Fibroblast of villous mesenchyme (primary cell): ENCODE data around the gene NCAPH2. TPM values are rescaled to one million over a fixed set of nuclear protein-coding genes. Genes with fewer than 3 reads are reported as not detected.

Experiments used
- DNase-seq: peaks from one replicate; pipeline ENCODE4 v3.0.0-alpha.2; 2010; ENCODE audit warnings: low read depth
- H3K4me3 ChIP-seq: 2 replicates; pipeline ENCODE4 v1.5.1; 2011; ENCODE audit warnings: low read depth, mild to moderate bottlenecking, low read length
- total RNA-seq: library from RNA; depleted of rRNA; stranded (reverse); fragments of >200 nt; gene quantifications from 2 replicates; pipeline ENCODE4 v1.2.3, GENCODE V29; 2012
- TF ChIP-seq, protein P1 (sequence below): IDR thresholded peaks from 2 replicates; pipeline ENCODE4 v1.5.1; 2012; ENCODE audit warnings: low read depth, mild to moderate bottlenecking, low read length; ENCODE audit not compliant: insufficient read depth

The NCAPH2 gene
- total RNA-seq, 1 donor = 27.2 TPM

DNA sequence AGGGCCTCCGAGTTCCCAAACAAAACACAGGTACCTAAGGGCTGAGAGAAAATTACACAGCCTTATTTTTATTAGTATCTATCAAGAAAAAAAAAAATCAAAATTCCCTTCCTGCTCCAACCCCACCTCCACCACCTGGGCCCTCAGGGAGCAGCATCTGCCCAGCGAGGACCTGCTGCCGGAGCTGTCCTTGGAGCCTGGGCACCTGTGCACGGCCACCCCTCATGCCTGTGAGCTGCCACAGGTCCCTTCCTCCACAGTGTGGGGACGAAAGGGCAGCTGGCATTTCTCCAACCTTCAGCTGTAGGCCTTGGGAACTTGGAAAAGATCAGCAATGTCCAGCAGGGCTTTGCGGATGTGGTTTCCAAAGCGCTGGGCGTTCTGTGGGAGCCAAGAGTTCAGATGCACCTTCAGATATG is 61.0 kb downstream of the NCAPH2 start:
- TF ChIP-seq, protein P1, sequence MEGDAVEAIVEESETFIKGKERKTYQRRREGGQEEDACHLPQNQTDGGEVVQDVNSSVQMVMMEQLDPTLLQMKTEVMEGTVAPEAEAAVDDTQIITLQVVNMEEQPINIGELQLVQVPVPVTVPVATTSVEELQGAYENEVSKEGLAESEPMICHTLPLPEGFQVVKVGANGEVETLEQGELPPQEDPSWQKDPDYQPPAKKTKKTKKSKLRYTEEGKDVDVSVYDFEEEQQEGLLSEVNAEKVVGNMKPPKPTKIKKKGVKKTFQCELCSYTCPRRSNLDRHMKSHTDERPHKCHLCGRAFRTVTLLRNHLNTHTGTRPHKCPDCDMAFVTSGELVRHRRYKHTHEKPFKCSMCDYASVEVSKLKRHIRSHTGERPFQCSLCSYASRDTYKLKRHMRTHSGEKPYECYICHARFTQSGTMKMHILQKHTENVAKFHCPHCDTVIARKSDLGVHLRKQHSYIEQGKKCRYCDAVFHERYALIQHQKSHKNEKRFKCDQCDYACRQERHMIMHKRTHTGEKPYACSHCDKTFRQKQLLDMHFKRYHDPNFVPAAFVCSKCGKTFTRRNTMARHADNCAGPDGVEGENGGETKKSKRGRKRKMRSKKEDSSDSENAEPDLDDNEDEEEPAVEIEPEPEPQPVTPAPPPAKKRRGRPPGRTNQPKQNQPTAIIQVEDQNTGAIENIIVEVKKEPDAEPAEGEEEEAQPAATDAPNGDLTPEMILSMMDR = no peak
- DNase-seq = no peak
- no peak overlapping the region for H3K4me3 ChIP-seq

DNA sequence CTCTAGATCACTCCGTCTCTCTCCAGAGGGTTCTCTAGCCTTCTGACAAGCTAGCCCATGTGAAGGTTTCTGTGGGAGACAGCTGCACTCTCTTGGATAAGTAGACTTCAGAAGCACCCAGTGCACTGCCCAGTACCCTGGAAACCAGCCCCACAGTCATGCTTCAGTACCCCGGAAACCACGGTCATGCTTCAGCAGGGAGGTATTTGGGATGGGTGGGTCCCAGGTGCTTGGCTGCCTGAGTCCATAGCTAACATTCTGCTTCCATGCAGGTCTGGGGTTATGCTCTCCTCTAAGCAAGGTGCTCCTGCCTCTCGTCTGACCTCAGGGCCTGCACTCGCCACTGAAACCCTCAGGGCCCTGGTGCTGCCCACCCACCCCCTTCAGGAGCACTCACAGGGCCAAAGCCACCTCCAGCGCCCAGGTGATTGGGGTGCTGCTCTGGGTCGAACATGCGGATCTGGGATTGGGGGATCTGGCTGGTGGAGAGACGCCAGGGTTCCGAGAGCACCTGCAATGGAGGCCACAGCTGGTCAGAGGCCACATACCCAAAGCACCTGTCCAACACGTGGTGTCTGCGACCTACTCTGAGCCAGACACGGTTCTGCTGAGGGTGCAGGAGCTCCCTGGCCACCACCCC is 62.0 kb downstream of the NCAPH2 start:
- no peak overlapping the region for H3K4me3 ChIP-seq
- no peak for DNase-seq

DNA sequence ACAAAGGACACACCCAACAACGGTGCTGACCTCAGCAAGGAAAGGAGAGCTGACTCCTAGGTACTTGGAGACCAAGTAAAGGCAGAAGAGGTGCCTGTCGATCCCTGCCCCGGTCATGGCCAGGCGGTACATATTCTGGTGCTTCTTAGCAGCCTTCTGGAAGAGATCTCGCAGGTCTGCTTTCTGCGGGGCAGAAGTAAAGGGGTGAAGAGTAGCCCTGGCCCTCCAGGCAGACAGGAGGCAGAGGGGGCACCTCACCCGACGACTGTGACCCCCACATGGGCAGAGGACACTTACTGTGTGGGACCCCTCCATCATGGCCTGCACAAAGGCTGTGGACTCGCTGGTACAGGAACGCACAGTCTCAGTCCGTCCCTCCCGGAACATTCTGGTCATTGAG is 62.8 kb downstream of the NCAPH2 start:
- DNase-seq = no peak
- H3K4me3 ChIP-seq = no peak overlapping the region
- TF ChIP-seq, protein P1 = no peak

More for the DNA sequence above, 62.0 kb downstream of the NCAPH2 start:
- TF ChIP-seq, protein P1 = no peak

DNA sequence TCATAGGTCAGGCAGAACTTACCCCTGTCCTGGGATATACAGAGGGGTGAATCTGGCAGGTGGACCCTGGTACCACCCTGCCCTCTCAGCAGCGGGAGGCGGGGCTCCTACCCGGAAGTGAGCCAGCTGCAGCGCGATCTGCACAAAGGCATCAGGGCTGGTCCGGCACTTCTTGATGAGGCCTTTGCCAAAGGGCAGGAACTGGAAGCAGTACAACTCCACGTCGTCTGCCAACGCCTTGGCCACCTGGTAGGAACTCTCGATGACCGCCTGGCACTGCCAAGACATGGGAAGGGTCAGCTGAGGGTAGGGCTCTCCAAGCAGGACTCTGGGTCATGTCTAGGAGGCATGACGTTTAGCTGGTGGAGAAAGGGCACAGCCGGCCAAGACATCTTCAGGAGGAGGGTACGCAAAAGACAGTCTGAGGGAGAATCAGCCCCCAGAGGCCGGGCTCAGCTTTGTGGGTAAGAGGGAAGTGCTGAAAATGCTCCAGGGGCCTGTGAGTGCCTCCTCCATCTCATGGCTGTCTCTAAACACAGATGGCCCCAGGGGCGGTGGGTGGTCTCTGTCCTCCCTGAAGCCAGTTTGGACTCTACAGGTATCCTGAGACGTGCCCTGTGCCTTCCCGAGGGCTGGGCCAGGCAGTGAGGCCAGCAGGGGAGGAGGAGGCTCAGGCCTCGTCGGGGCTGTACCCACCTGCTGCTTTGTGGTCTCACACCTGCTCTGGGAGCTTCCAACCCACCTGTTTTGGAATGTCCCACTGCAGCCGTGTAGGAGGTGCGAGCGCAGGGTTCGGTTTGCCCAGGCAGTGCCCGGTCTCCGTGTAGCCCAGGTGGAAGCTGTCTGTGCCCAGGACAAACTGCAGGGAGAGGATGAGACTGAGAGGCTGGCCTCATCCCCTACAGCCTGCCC is 63.5 kb downstream of the NCAPH2 start:
- no peak overlapping the region for H3K4me3 ChIP-seq
- TF ChIP-seq, protein P1 = no peak
- DNase-seq = no peak

DNA sequence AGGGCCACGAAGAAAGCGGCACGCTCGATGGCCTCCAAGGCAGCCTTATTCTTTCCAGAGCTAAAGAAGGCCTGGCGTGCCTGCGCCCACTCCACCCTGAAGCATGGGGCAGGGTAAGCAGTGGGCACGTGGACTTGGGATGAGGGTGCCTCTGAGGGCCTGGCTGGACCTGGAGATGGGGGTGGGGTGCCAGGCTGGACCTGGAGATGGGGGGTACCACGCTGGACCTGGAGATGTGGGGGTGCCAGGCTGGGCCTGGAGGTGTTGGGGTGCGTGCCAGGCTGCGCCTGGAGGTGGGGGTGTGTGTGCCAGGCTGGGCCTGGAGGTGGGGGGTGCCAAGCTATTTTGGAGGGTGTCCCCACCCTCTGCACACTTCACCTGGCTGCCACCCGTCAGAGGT is 64.9 kb downstream of the NCAPH2 start:
- TF ChIP-seq, protein P1 = no peak
- DNase-seq = no peak

DNA sequence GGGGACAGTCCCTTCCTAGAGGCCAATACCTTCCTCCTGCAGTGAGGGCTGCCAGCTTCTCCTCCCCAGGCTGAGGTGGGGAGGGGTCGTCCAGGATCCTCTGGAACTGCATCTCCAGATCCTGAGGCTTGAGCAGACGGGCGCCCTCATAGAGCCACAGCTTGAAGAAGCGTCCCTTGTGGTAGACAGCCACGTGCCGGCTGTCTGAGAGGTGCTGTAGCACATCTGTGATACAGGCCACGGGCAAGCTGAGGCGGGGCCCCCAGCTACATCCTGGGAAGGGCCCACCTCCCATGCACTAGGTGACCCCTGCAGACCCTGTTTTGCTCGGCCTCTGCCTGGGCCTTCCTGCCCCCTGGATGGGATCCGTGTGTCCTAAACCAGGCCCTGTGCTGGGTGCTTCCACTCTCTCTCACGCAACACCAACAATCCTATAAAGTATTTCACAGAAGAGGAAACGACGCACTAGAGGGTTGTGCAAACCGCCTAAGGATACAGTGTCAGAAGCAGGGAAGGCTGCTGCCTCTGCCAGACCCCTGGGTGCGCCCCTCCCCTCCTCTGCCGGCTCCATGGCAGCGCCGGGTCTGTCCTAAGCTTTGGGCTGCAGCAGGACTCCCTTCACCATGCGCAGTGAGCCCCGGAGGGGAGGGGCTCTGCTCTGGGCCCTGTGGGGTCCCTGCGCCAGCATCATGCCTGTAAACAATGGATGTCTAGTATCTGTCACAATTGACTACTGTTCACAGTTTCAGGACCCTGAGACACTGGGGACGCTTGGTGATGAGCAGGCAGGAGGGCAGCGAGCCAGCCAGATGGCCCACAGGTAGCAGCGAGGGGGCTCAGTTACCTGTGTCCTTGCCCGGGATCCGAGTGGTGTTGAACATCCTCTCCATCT is 65.7 kb downstream of the NCAPH2 start:
- no peak for DNase-seq

More for the DNA sequence above, 64.9 kb downstream of the NCAPH2 start:
- H3K4me3 ChIP-seq = no peak overlapping the region

More for the DNA sequence above, 65.7 kb downstream of the NCAPH2 start:
- TF ChIP-seq, protein P1 = no peak
- no peak overlapping the region for H3K4me3 ChIP-seq
